Gastroesophageal sphincter (tissue), 3 donors: ENCODE measurements around the gene OPN4.

ENCODE experiments used
- EP300 ChIP-seq: sonication (generic); formaldehyde crosslinking; IDR thresholded peaks from one replicate; pipeline ENCODE4 v1.6.1; 2017; ENCODE audit warnings: antibody characterized with exemption, mild to moderate bottlenecking
- POLR2A ChIP-seq, 2 donors: fragments of 450-650 bp; IDR thresholded peaks; one replicate each; pipeline ENCODE4 v1.6.1; 2017; ENCODE audit warnings: antibody characterized with exemption in 2 of 2, mild to moderate bottlenecking in 2 of 2, moderate library complexity in 1 of 2
- POLR2AphosphoS5 ChIP-seq: sonication (generic); formaldehyde crosslinking; IDR thresholded peaks from one replicate; pipeline ENCODE4 v1.6.1; 2017; ENCODE audit warnings: antibody characterized with exemption
- TF ChIP-seq, protein P1 (sequence below), 4 experiments: fragments of 200-600 bp in 2 of 4; fragments of 450-650 bp in 2 of 4; sonication (generic) in 1 of 4; IDR thresholded peaks; one replicate each; pipeline ENCODE4 v1.5.1; 2017 to 2019; ENCODE audit warnings: antibody characterized with exemption in 4 of 4, mild to moderate bottlenecking in 2 of 4, moderate library complexity in 2 of 4

DNA sequence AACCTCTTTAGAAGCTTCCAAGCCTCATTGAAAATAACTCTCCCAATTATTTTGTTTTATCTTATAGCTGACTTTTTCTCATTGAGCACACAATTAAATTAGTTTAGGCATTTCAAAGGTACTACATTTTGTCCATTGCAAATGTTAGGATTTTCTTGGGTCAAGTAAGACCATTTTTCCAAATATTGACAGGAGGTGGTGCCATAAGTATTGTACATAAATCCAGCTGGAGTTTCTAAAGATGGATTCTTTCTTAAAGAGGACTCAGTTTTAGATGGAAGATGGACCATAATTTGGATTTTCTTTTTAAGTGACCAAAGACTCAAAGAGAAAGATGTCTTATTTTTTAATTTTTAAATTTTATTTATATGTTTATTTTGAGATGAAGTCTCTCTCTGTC, 12.3 kb upstream of the OPN4 start:
- TF ChIP-seq EP300, result no peak
- TF ChIP-seq, protein P1, sequence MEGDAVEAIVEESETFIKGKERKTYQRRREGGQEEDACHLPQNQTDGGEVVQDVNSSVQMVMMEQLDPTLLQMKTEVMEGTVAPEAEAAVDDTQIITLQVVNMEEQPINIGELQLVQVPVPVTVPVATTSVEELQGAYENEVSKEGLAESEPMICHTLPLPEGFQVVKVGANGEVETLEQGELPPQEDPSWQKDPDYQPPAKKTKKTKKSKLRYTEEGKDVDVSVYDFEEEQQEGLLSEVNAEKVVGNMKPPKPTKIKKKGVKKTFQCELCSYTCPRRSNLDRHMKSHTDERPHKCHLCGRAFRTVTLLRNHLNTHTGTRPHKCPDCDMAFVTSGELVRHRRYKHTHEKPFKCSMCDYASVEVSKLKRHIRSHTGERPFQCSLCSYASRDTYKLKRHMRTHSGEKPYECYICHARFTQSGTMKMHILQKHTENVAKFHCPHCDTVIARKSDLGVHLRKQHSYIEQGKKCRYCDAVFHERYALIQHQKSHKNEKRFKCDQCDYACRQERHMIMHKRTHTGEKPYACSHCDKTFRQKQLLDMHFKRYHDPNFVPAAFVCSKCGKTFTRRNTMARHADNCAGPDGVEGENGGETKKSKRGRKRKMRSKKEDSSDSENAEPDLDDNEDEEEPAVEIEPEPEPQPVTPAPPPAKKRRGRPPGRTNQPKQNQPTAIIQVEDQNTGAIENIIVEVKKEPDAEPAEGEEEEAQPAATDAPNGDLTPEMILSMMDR (IDR thresholded peaks at IDR 0.05), result no peak
- TF ChIP-seq POLR2AphosphoS5, result no peak
- no peak for TF ChIP-seq POLR2A (IDR thresholded peaks at IDR 0.05)
